Loucy (cell line): Measurements from ENCODE around the gene MIA2.

Experiments
- H2AFZ ChIP-seq: fragments of 200-600 bp; sonication (generic); 2 replicates; pipeline ENCODE4 v1.6.0; 2016; ENCODE audit warnings: antibody characterized with exemption, mild to moderate bottlenecking, low read length, moderate library complexity
- H3F3A ChIP-seq: fragments of 200-600 bp; 2 replicates; pipeline ENCODE4 v1.6.0; 2016; ENCODE audit warnings: antibody characterized with exemption, low read depth, mild to moderate bottlenecking
- H3K27me3 ChIP-seq: fragments of 200-600 bp; sonication (generic); 2 replicates; pipeline ENCODE4 v1.6.1; 2014; ENCODE audit warnings: low read length, mild to moderate bottlenecking; ENCODE audit not compliant: insufficient read depth, poor library complexity, severe bottlenecking
- H3K36me3 ChIP-seq: fragments of 200-600 bp; sonication (generic); 2 replicates; pipeline ENCODE4 v1.6.1; 2016; ENCODE audit warnings: low read length; ENCODE audit not compliant: insufficient read depth
- H3K4me1 ChIP-seq: fragments of 200-600 bp; sonication (generic); 2 replicates; pipeline ENCODE4 v1.5.1; 2014; ENCODE audit warnings: low read length, mild to moderate bottlenecking; ENCODE audit not compliant: insufficient read depth, poor library complexity, severe bottlenecking
- H3K4me2 ChIP-seq: fragments of 200-600 bp; sonication (generic); 2 replicates; pipeline ENCODE4 v1.6.0; 2014; ENCODE audit warnings: antibody characterized with exemption, low read length, low read depth, mild to moderate bottlenecking; ENCODE audit not compliant: poor library complexity, severe bottlenecking
- H3K4me3 ChIP-seq: fragments of 200-600 bp; sonication (generic); 2 replicates; pipeline ENCODE4 v1.5.1; 2014; ENCODE audit warnings: low read length, mild to moderate bottlenecking, mixed read lengths; ENCODE audit not compliant: poor library complexity, severe bottlenecking
- H3K79me2 ChIP-seq: fragments of 200-600 bp; sonication (generic); 2 replicates; pipeline ENCODE4 v1.6.1; 2014; ENCODE audit warnings: low read length; ENCODE audit not compliant: insufficient read depth
- H3K9ac ChIP-seq: fragments of 200-600 bp; sonication (generic); 2 replicates; pipeline ENCODE4 v1.6.0; 2014; ENCODE audit warnings: mild to moderate bottlenecking, low read depth, low read length, moderate library complexity; ENCODE audit not compliant: poor library complexity, severe bottlenecking
- H3K9me2 ChIP-seq: fragments of 200-600 bp; sonication (generic); replicated peaks from 2 replicates; pipeline ENCODE4 v1.6.1; 2016; ENCODE audit warnings: low read depth, low read length, mixed read lengths
- H3K9me3 ChIP-seq: fragments of 200-600 bp; sonication (generic); 2 replicates; pipeline ENCODE4 v1.6.1; 2014; ENCODE audit warnings: mild to moderate bottlenecking, antibody characterized with exemption, low read length, low read depth; ENCODE audit not compliant: insufficient read depth
- H4K20me1 ChIP-seq: fragments of 200-600 bp; sonication (generic); 2 replicates; pipeline ENCODE4 v1.6.0; 2014; ENCODE audit warnings: antibody characterized with exemption, low read length, mild to moderate bottlenecking; ENCODE audit not compliant: insufficient read depth, poor library complexity, severe bottlenecking
- CTCF ChIP-seq: fragments of 200-600 bp; sonication (generic); conservative IDR thresholded peaks from 2 replicates; pipeline ENCODE4 v1.5.1; 2014; ENCODE audit warnings: mild to moderate bottlenecking, antibody characterized with exemption, low read length
- EZH2phosphoT487 ChIP-seq: fragments of 200-600 bp; IDR thresholded peaks from 2 replicates; pipeline ENCODE4 v1.6.1; 2018; ENCODE audit warnings: antibody characterized with exemption, mild to moderate bottlenecking, moderate library complexity, borderline replicate concordance

MIA2 gene

GRCh38 chr14:39275395-39275794, 41.7 kb downstream of the MIA2 start:
- Histone ChIP-seq H3K9me2 (no peaks in the 10 kb centered on the region), H3K4me1 (peaks cover 7% of the 10 kb centered on the region), H3K36me3 (peaks cover 8% of the 10 kb centered on the region; the same call in 1 of the 2 replicates), H3K27me3 (no peaks in the 10 kb centered on the region), H3K4me2 (no peak overlapping the region), H3K9me3 (peaks cover 11% of the 10 kb centered on the region; the same call in 1 of the 2 replicates), H3K9ac (no peak overlapping the region), H2AFZ (no peak overlapping the region), H4K20me1 (peaks cover 2% of the 10 kb centered on the region), H3K79me2 (peaks cover 56% of the 10 kb centered on the region), H3K4me3 (no peak overlapping the region), H3F3A (no peaks in the 10 kb centered on the region)
- TF ChIP-seq EZH2phosphoT487, result no peak
- TF ChIP-seq CTCF, result no peak

- H3K79me2 ChIP-seq, result peaks cover 50% of the 10 kb centered on the region
Observed at GRCh38 chr14:39276005-39276404, 42.3 kb downstream of the MIA2 start.

GRCh38 chr14:39276579-39277114, 42.9 kb downstream of the MIA2 start:
- Histone ChIP-seq H3K36me3 (peaks cover 8% of the 10 kb centered on the region; the same call in 1 of the 2 replicates), H3K4me1 (peaks cover 7% of the 10 kb centered on the region), H2AFZ (no peak overlapping the region), H3K9me3 (peaks cover 6% of the 10 kb centered on the region; the same call in 1 of the 2 replicates), H3K27me3 (no peaks in the 10 kb centered on the region), H3F3A (no peaks in the 10 kb centered on the region), H3K9ac (no peak overlapping the region), H4K20me1 (peaks cover 2% of the 10 kb centered on the region), H3K4me3 (no peak overlapping the region), H3K79me2 (peaks cover 43% of the 10 kb centered on the region; the same call in 1 of the 2 replicates), H3K4me2 (no peak overlapping the region), H3K9me2 (no peaks in the 10 kb centered on the region)
- TF ChIP-seq EZH2phosphoT487 (no peak), CTCF (no peak)

More at GRCh38 chr14:39276005-39276404, 42.3 kb downstream of the MIA2 start:
- Histone ChIP-seq H3K27me3 (no peaks in the 10 kb centered on the region), H2AFZ (no peak overlapping the region), H3K4me3 (no peak overlapping the region), H3F3A (no peaks in the 10 kb centered on the region), H3K4me2 (no peak overlapping the region), H3K9me2 (no peaks in the 10 kb centered on the region), H3K9ac (no peak overlapping the region), H4K20me1 (peaks cover 2% of the 10 kb centered on the region), H3K9me3 (peaks cover 11% of the 10 kb centered on the region; the same call in 1 of the 2 replicates), H3K36me3 (peaks cover 8% of the 10 kb centered on the region; the same call in 1 of the 2 replicates), H3K4me1 (peaks cover 7% of the 10 kb centered on the region)
- TF ChIP-seq EZH2phosphoT487 (no peak), CTCF (no peak)
